Measurements from ENCODE around the gene STARD7.

The STARD7 gene

GRCh38 chr2:96156011-96156820, 52.4 kb downstream of the STARD7 start:
- Histone ChIP-seq H3K4me3 (ENCODE audit: low read depth, low read length) (no peak overlapping the region), H3K27me3 (ENCODE audit: insufficient read depth, low read depth, severe bottlenecking) (no peaks in the 10 kb centered on the region), H3K9me3 (ENCODE audit: severe bottlenecking) (no peaks in the 10 kb centered on the region), H3K36me3 (no peaks in the 10 kb centered on the region), H3K27ac (peak overlapping the region; percentile 94)
- no peak for TF ChIP-seq CTCF (IDR thresholded peaks at IDR 0.05; ENCODE audit: low read depth, low read length)
- DNase-seq: no peak

GRCh38 chr2:96154506-96155380, 53.9 kb downstream of the STARD7 start:
- H3K36me3 ChIP-seq: no peaks in the 10 kb centered on the region
- peak; percentile 24; the same call in 1 of the 2 replicates for TF ChIP-seq CTCF (IDR thresholded peaks at IDR 0.05; ENCODE audit: low read depth, low read length)
- DNase-seq: peak; percentile 62

GRCh38 chr2:96153991-96154431, 54.6 kb downstream of the STARD7 start:
- no peak overlapping the region for H3K4me3 ChIP-seq (ENCODE audit: low read depth, low read length)
- H3K27me3 ChIP-seq (ENCODE audit: insufficient read depth, low read depth, severe bottlenecking): no peaks in the 10 kb centered on the region
- peak; percentile 63 for DNase-seq
- no peaks in the 10 kb centered on the region for H3K36me3 ChIP-seq
- TF ChIP-seq CTCF (IDR thresholded peaks at IDR 0.05; ENCODE audit: low read depth, low read length): peak; percentile 55
- peak overlapping the region; percentile 94 for H3K27ac ChIP-seq
- no peaks in the 10 kb centered on the region for H3K9me3 ChIP-seq (ENCODE audit: severe bottlenecking)

More at GRCh38 chr2:96154506-96155380, 53.9 kb downstream of the STARD7 start:
- H3K27me3 ChIP-seq (ENCODE audit: insufficient read depth, low read depth, severe bottlenecking): no peaks in the 10 kb centered on the region
- H3K4me3 ChIP-seq (ENCODE audit: low read depth, low read length): no peak overlapping the region
- H3K27ac ChIP-seq: peak overlapping the region; percentile 94
- no peaks in the 10 kb centered on the region for H3K9me3 ChIP-seq (ENCODE audit: severe bottlenecking)

GRCh38 chr2:96153291-96153713, 55.3 kb downstream of the STARD7 start:
- no peak for TF ChIP-seq CTCF (IDR thresholded peaks at IDR 0.05; ENCODE audit: low read depth, low read length)
- Histone ChIP-seq H3K27ac (peak overlapping the region; percentile 94), H3K9me3 (ENCODE audit: severe bottlenecking) (no peaks in the 10 kb centered on the region), H3K27me3 (ENCODE audit: insufficient read depth, low read depth, severe bottlenecking) (no peaks in the 10 kb centered on the region), H3K4me3 (ENCODE audit: low read depth, low read length) (no peak overlapping the region), H3K36me3 (no peaks in the 10 kb centered on the region)
- DNase-seq: peak; percentile 78

GRCh38 chr2:96152304-96153161, 56.1 kb downstream of the STARD7 start:
- no peak for TF ChIP-seq CTCF (IDR thresholded peaks at IDR 0.05; ENCODE audit: low read depth, low read length)
- no peak overlapping the region for H3K4me3 ChIP-seq (ENCODE audit: low read depth, low read length)
- no peaks in the 10 kb centered on the region for H3K27me3 ChIP-seq (ENCODE audit: insufficient read depth, low read depth, severe bottlenecking)
- H3K9me3 ChIP-seq (ENCODE audit: severe bottlenecking): no peaks in the 10 kb centered on the region
- DNase-seq: peak; percentile 98
- peak overlapping the region; percentile 94 for H3K27ac ChIP-seq
- no peaks in the 10 kb centered on the region for H3K36me3 ChIP-seq

Measured in WERI-Rb-1 (cell line).